T-helper 1 cell treated with Interleukin-12 subunit alpha and Interleukin-12 subunit beta and Interleukin-4 antibody, amounts not matched to agents 30 ng/mL and 1 ng/mL, for 36 hours (primary cell): ENCODE results near the gene PDGFD. TPM values are rescaled to one million over a fixed set of nuclear protein-coding genes. Genes with fewer than 3 reads are reported as not detected.

Experiments used
- intact Hi-C: fragments of 100-400 bp; cut with micrococcal nuclease; formaldehyde crosslinking; loops from one replicate; pipeline ENCODE4 v1.15.1; 2024
- total RNA-seq: library from RNA; stranded (reverse); gene quantifications from 2 replicates; pipeline ENCODE4 v1.2.3, GENCODE V29; 2022

Gene PDGFD
- total RNA-seq, 1 donor from 2014 or later: not detected

GRCh38 chr11:103893371-103893770 is 270.6 kb downstream of the PDGFD start:
- intact Hi-C loops: no loop called here

GRCh38 chr11:103892603-103893002 is 271.3 kb downstream of the PDGFD start:
- intact Hi-C loops: no loop called here

GRCh38 chr11:103890654-103891053 is 273.3 kb downstream of the PDGFD start:
- intact Hi-C loops: no loop called here

DNA sequence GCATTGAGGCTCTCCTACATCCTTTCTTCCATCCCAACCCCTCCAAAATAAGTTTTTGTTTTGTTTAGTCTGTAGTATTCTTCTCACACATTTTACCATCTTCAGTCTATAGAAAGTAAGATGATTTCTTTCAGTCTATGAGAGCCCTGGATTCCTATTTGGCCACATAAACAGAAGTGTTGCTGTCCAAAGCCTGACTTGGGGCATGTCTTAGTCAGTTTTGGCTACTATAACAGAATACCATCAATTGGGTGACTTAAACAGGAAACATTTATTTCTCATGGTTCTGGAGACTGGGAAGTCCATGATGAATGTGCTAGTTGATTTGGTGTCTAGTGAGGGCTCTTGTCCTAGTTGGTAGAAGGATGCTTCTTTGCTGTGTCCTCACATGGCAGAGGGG is 274.3 kb downstream of the PDGFD start:
- intact Hi-C loops: no loop called here

DNA sequence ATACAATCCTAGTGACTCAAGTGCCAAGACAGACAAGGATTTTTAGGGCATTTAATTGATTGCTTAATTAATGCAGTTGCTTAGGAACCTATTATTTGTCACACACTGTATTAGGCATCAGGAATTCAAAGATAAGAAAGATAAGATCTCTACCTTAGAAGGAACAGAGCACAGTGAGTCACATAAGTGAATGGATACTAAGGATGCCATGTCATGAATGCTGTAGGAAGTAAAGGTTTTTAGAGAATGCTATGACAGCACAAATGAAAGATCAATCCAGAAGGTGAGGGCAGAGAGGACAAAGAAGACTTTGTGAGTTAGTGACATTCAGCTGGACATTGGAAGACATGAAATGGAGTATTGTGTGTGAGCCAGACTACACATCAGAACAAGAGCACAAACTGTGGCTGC is 275.4 kb downstream of the PDGFD start:
- intact Hi-C loops: no loop called here

GRCh38 chr11:103887001-103887658 is 276.8 kb downstream of the PDGFD start:
- intact Hi-C loops: no loop called here

GRCh38 chr11:103883856-103884255 is 280.1 kb downstream of the PDGFD start:
- intact Hi-C loops: no loop called here

- intact Hi-C loops: no loop called here
These were observed 280.7 kb downstream of the PDGFD start for GRCh38 chr11:103883291-103883690.

- intact Hi-C loops: no loop called here
These were observed 282.4 kb downstream of the PDGFD start for GRCh38 chr11:103881584-103881983.

- intact Hi-C loops: no loop called here
These were observed 283.0 kb downstream of the PDGFD start for GRCh38 chr11:103880968-103881367.

DNA sequence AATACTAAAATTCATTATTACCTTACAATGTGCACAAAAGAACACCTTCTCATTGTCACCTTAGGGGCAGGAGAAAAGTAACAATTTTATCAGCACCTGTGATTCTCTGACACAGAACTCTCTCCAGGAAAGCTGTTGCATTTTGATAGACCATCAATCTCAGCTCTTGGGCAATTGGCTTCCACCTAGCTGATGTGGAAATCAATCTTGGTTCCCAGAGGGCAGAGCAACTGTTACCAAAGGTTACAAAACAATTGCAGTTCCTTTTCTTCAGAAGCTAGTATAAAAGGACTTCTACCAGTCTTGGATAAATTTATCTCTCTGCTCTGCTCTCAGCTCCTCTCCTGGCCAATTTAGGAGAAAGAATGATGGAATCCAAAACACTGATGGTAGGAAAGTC is 285.3 kb downstream of the PDGFD start:
- intact Hi-C loops: no loop called here

DNA sequence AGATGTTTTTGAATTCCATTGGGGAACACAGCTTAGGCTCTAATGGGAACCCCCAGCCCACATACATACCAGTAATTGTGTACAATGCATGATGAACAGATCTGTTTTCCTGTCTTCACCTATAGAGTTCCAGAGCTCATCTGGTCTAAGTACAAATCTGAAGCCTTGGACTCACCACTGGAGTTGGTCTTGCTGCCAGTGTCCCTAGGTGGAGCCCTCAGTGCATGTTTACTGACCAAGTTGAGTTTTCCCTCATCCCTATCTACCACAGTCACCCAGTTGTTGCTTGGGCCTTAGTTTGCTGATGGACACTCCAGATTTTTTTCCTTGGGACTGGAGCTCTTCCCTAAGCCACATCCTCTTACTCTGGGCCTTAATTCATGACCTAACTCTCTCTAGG is 286.7 kb downstream of the PDGFD start:
- intact Hi-C loops: no loop called here

DNA sequence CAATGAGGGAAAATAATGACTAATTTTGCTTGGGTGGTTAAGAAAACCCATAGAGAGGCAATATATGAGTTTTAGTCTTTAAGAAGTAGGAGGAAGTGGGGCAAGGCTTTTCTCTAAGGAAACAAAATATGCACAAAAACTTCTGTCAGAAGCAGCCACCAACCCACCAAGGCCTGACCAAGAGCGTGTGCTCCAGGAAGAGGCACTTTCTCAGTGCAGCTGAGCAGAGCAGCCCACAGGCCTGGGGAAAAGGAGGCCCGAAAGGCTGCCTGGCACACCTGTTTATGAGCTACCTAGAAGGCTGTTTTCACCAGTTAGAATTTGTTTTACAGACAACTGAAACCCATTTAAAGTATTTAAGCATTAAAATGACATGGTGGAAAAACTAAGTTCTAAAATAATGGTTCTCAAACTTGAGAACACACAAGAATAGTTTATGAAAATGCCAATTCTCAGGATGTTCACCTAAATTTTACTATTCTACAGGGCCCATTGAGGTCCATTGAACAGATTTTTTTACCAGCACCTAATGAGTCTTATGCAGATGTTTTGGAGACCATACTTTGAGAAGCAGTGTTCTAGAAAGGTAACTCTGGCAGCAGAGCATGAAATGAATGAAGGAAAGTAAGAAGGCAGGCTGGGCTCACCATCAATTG is 288.0 kb downstream of the PDGFD start:
- intact Hi-C loops: no loop called here

DNA sequence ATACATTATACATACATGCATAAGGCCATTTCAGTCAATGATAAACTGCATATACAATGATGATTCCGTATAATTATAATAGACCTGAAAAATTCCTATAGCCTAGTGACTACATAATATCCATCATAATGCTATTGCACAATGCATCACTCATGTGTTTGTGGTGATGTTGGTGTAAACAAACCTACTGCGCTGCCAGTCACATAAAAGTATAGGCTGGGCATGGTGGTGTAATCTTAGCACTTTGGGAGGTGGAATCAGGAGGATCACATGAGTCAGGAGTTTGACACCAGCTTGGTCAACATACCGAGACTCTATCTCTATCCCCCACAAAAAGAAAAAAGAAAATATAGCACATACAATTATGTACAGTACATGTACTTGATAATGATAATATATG is 291.2 kb downstream of the PDGFD start:
- intact Hi-C loops: no loop called here

DNA sequence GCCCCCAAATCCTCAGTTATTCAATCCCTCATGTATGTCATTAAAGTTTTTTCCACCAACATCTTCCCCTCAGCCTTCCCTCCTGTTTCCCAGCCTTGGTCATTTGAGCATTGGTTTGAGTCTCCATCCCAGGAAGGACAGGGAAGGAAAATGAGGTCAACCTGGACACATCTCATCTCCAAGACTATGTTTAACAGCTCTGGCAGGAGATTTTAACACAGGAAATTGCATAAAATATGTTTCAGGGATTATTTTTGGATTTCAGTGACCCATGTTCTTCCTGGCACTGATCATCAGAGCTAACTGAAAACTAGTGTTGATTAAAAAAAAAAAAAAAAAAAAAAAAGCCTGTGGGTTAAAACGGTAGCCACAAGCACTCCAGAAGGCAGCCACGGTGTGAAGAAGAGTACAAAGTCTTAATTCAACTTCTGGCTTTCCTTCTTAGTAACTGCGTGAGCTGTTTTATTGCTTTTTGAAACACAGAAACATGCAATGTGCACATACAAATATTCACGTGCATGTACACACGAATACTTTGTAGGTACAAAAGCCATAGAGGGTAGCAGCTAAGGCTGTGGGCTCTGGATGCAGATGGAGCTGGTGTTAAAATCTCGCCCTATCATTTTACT is 291.9 kb downstream of the PDGFD start:
- intact Hi-C loops: no loop called here

DNA sequence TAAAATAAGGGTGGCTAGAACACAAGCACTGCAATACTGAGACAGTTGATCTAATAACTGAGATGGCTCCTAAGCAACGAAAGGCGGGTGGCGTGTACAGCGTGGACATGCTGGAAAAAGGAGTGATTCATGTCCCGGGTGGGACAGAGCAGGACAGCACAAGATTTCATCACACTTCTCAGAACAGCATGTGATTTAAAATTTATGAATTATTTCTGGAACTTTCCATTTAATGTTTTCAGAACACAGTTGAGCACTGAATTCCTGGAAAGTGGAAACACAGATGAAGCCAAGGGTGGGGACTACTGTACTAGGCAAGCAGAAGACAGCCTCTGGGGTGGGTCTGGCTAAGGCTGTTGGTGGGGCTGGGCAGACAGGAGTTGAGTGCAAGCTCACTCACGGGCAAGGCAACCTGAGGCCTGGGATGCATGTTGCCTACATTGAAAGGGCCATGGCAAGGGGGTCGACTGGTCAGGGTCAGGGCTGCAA is 293.1 kb downstream of the PDGFD start:
- intact Hi-C loops: no loop called here

GRCh38 chr11:103867481-103867880 is 296.5 kb downstream of the PDGFD start:
- intact Hi-C loops: no loop called here

DNA sequence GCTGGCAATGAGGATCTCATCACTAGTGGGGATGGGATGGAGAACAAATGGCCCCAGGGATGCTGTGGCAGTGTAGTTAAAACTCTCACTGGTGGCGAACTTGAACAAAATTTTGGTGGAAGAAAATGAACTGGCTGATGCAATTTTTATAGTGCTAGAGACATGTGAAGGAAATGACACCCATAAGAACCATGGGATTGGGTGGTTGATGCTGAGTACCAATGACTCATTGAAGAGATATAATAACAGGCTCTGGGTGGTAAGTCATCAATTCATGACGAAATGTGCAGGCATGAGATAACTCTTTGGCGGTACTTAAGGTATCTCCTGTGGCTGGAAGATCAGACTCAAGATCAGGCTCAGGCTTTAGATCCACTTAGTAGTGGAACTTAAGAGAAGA is 300.4 kb downstream of the PDGFD start:
- intact Hi-C loops: no loop called here

DNA sequence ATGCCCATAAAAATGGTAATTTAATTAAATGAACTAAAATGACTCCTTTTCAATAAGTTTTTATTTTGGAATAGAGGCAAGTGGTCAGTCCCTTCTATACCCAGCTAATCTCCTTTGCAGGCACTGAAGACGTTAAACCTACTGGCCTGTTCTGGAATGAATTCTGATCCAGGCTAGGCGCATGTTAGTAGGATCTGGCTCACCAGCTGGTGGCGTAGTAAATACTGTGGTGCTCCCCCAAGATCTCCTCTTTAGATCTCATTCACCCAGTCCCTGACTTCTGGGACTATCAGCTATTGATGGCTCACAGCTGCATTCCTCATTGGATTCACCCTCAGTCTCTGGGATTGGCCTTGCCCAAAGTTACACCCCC is 301.2 kb downstream of the PDGFD start:
- intact Hi-C loops: no loop called here

- intact Hi-C loops: no loop called here
These were observed 301.7 kb downstream of the PDGFD start for GRCh38 chr11:103862094-103862801.
